Breast epithelium (tissue), 3 donors: ENCODE measurements around the gene EIPR1.

Experiments
- POLR2A ChIP-seq: fragments of 450-650 bp; IDR thresholded peaks from one replicate; pipeline ENCODE4 v1.6.1; 2016; ENCODE audit warnings: antibody characterized with exemption, mild to moderate bottlenecking, moderate library complexity
- TF ChIP-seq, protein P1 (sequence below), 3 donors: fragments of 450-650 bp; IDR thresholded peaks; one replicate each; pipeline ENCODE4 v1.5.1; 2016 to 2017; ENCODE audit warnings: antibody characterized with exemption in 3 of 3, mild to moderate bottlenecking in 3 of 3, moderate library complexity in 3 of 3

DNA sequence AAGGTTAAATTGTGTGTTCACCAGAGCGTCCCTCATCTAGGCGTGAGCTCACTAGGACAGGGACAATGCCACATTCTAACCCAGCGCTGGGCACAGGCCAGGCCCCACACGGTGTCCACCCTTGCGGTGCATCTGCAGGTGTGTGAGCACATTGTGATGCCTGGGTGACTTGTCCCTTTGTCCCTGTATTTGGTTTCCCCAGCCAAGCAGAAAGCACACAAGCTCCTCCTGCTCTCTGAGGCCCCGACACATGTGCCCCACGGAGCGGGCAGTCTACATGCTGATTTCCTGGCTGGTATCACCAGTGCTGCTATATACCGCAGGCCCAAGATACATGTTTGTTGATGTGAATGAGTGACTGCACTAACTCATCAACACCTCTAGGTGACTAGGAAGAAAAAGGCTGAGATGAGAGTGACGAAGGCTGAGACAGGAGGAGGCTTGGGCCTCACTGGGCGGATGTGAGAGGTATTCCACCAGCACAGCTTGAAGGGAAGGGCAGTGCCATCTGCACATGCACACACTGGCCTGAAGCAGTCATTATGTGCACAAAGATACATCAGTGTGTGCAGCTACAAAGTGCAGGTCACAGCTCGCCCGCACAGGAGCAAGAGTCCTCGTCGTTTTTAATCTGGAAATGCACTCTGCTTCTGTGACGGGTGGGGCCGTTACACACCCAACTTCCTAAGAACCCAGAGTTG, 205.9 kb downstream of the EIPR1 start:
- TF ChIP-seq, protein P1, sequence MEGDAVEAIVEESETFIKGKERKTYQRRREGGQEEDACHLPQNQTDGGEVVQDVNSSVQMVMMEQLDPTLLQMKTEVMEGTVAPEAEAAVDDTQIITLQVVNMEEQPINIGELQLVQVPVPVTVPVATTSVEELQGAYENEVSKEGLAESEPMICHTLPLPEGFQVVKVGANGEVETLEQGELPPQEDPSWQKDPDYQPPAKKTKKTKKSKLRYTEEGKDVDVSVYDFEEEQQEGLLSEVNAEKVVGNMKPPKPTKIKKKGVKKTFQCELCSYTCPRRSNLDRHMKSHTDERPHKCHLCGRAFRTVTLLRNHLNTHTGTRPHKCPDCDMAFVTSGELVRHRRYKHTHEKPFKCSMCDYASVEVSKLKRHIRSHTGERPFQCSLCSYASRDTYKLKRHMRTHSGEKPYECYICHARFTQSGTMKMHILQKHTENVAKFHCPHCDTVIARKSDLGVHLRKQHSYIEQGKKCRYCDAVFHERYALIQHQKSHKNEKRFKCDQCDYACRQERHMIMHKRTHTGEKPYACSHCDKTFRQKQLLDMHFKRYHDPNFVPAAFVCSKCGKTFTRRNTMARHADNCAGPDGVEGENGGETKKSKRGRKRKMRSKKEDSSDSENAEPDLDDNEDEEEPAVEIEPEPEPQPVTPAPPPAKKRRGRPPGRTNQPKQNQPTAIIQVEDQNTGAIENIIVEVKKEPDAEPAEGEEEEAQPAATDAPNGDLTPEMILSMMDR (IDR thresholded peaks at IDR 0.05) = no peak
- TF ChIP-seq POLR2A = no peak
